Endodermal cell (in vitro differentiated cells): Measurements from ENCODE around the gene EED. TPM values are rescaled to one million over a fixed set of nuclear protein-coding genes. Genes with fewer than 3 reads are reported as not detected.
A peak's percentile ranks its signal among the peaks of the same experiment; 100 is the strongest.

Source experiments
- DNase-seq: peaks from one replicate; pipeline ENCODE4 v3.0.0-alpha.2; 2017
- H3K27ac ChIP-seq: 2 replicates; pipeline ENCODE4 v1.5.1; 2013; ENCODE audit warnings: mild to moderate bottlenecking, low read depth, low read length, moderate library complexity
- H3K27me3 ChIP-seq: 2 replicates; pipeline ENCODE4 v1.6.1; 2013; ENCODE audit warnings: mild to moderate bottlenecking, low read length, moderate library complexity; ENCODE audit not compliant: insufficient read depth, control insufficient read depth, poor library complexity, severe bottlenecking
- H3K36me3 ChIP-seq: 2 replicates; pipeline ENCODE4 v1.7.0; 2013; ENCODE audit warnings: mild to moderate bottlenecking, low read length, moderate library complexity; ENCODE audit not compliant: control insufficient read depth, insufficient read depth
- H3K4me1 ChIP-seq: one replicate; pipeline ENCODE4 v1.7.0; 2013; ENCODE audit warnings: low read length; ENCODE audit not compliant: control insufficient read depth, insufficient read depth
- H3K4me3 ChIP-seq: 2 replicates; pipeline ENCODE4 v1.5.1; 2013; ENCODE audit warnings: mild to moderate bottlenecking, low read length, moderate library complexity
- H3K9ac ChIP-seq: 2 replicates; pipeline ENCODE4 v1.6.1; 2013; ENCODE audit warnings: mild to moderate bottlenecking, low read length, moderate library complexity; ENCODE audit not compliant: poor library complexity, severe bottlenecking; ENCODE audit errors: extremely low read depth
- H3K9me3 ChIP-seq: 2 replicates; pipeline ENCODE4 v1.6.1; 2013; ENCODE audit warnings: mild to moderate bottlenecking, low read length, moderate library complexity; ENCODE audit not compliant: control insufficient read depth
- H3K27ac Mint-ChIP-seq: 2 replicates; pipeline ENCODE4 v1.8.0; 2020; ENCODE audit warnings: mixed read lengths
- H3K27me3 Mint-ChIP-seq: 2 replicates; pipeline ENCODE4 v1.8.0; 2021; ENCODE audit warnings: mild to moderate bottlenecking, mixed read lengths; ENCODE audit not compliant: insufficient read depth
- H3K36me3 Mint-ChIP-seq: 2 replicates; pipeline ENCODE4 v1.8.0; 2020; ENCODE audit warnings: low read depth, mixed read lengths
- H3K4me1 Mint-ChIP-seq: 2 replicates; pipeline ENCODE4 v1.8.0; 2020; ENCODE audit warnings: mixed read lengths
- H3K4me3 Mint-ChIP-seq: 2 replicates; pipeline ENCODE4 v1.8.0; 2020; ENCODE audit warnings: mild to moderate bottlenecking, moderate library complexity, mixed read lengths
- H3K9me3 Mint-ChIP-seq: 2 replicates; pipeline ENCODE4 v1.8.0; 2020; ENCODE audit warnings: mild to moderate bottlenecking, mixed read lengths
- WGBS, 2 experiments: methylation state at CpG; one replicate each; pipeline versions ENCODE4 v1.1.5 to v1.1.7; 2013; ENCODE audit warnings: missing lambda C conversion rate in 2 of 2, mixed read lengths in 1 of 2; ENCODE audit not compliant: insufficient coverage in 1 of 2, insufficient read length in 1 of 2; 5-methylcytosine and 5-hydroxymethylcytosine counted together
- total RNA-seq, 2 donors: library from RNA; stranded (reverse); fragmentation: NEBNext Ultra II Directional in 1 of 2; extraction: Animal tissue kit (Norgen Biotek cat#: 25700) in 1 of 2; gene quantifications; 2 replicates in 1 of 2; 3 replicates in 1 of 2; pipeline ENCODE4 v1.2.1, GENCODE V29; 2021
- TF ChIP-seq, protein P1 (sequence below): fragments of 200-600 bp; sonication (generic); conservative IDR thresholded peaks from 2 replicates; pipeline ENCODE4 v1.5.0; 2021; ENCODE audit warnings: antibody characterized with exemption, mild to moderate bottlenecking

Gene EED
- total RNA-seq, 2 donors from 2014 or later: 29.2 to 39.2 TPM

DNA sequence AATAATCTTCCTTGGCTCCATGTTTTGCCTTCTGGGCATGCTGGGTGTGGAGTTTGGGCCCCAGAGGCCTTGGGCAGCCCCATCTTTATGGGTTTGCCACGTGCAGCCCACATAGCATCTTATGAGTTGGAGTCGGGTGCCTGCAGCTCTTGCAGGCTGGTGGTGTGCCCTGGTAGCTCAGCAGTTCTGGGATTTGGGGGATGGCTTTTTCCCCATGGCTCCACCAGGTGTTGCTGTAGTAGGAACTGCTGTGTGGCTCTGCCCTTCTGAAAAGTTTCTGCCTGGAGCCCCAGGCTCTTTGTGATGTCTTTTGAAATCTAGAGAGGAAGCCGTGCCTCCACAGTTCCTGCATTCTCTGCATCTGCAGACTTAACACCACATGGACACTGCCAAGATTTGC is 16.8 kb downstream of the EED start:
- Mint-ChIP-seq H3K4me3 (no peak overlapping the region), H3K27me3 (no peaks in the 10 kb centered on the region), H3K36me3 (peaks cover 53% of the 10 kb centered on the region), H3K9me3 (peaks cover 2% of the 10 kb centered on the region), H3K4me1 (peaks cover 2% of the 10 kb centered on the region), H3K27ac (no peak overlapping the region)
- WGBS, 2 experiments: 96 to 100% methylated on average over 2 to 3 of the region's 3 CpGs
- H3K27me3 ChIP-seq: no peaks in the 10 kb centered on the region
- H3K9ac ChIP-seq: no peak overlapping the region
- TF ChIP-seq, protein P1, sequence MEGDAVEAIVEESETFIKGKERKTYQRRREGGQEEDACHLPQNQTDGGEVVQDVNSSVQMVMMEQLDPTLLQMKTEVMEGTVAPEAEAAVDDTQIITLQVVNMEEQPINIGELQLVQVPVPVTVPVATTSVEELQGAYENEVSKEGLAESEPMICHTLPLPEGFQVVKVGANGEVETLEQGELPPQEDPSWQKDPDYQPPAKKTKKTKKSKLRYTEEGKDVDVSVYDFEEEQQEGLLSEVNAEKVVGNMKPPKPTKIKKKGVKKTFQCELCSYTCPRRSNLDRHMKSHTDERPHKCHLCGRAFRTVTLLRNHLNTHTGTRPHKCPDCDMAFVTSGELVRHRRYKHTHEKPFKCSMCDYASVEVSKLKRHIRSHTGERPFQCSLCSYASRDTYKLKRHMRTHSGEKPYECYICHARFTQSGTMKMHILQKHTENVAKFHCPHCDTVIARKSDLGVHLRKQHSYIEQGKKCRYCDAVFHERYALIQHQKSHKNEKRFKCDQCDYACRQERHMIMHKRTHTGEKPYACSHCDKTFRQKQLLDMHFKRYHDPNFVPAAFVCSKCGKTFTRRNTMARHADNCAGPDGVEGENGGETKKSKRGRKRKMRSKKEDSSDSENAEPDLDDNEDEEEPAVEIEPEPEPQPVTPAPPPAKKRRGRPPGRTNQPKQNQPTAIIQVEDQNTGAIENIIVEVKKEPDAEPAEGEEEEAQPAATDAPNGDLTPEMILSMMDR: peak; percentile 41
- no peak overlapping the region for H3K27ac ChIP-seq
- DNase-seq: peak; percentile 47
- H3K4me1 ChIP-seq: no peaks in the 10 kb centered on the region
- H3K36me3 ChIP-seq: peaks cover 67% of the 10 kb centered on the region
- H3K4me3 ChIP-seq: no peak overlapping the region
- H3K9me3 ChIP-seq: peaks cover 9% of the 10 kb centered on the region

DNA sequence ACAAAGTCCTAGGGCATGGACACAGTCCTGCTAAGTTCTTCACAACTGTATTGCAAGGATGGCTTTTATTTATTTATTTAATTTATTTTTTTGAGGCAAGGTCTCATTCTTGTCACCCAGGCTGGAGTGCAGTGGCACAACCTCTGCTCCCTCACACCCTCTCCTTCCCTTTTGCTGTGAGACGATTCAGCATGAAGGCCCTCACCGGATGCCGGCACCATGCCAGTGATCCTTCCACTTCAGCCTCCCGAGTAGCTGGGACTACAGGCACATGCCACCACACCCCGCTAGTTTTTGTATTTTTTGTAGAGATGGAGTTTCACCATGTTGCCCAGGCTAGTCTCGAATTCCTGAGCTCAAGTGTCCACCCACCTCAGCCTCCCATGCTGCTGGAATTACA is 17.8 kb downstream of the EED start:
- H3K27me3 Mint-ChIP-seq: no peaks in the 10 kb centered on the region

DNA sequence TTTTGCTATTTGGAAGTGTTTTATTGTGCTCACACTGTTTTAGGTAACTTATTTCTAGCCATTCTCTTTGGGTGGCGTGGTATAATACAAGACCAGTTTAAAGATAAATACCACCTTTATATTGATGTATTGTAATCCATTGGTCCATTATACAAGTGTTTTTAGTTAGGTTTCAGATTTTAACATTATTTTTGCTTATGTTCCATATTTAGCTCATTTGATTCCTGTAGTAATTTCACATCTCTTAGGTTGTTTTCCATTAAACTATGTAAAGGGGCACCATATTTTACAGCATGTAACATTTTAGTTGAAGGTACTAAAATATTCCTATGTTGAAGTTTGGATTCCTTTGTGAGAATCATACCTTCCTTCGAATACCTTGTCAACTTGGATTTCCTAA is 20.1 kb downstream of the EED start:
- H3K9me3 Mint-ChIP-seq: peaks cover 2% of the 10 kb centered on the region
- Histone ChIP-seq H3K9ac (no peak overlapping the region), H3K4me3 (no peak overlapping the region), H3K4me1 (no peaks in the 10 kb centered on the region), H3K27me3 (no peaks in the 10 kb centered on the region), H3K9me3 (peaks cover 9% of the 10 kb centered on the region), H3K27ac (no peak overlapping the region), H3K36me3 (peaks cover 67% of the 10 kb centered on the region)
- H3K4me1 Mint-ChIP-seq: peaks cover 2% of the 10 kb centered on the region
- no peak for DNase-seq
- TF ChIP-seq, protein P1: no peak
- 96 to 100% methylated on average over 1 of the region's 2 CpGs for WGBS, 2 experiments
- no peaks in the 10 kb centered on the region for H3K27me3 Mint-ChIP-seq
- peaks cover 46% of the 10 kb centered on the region for H3K36me3 Mint-ChIP-seq
- no peak overlapping the region for H3K4me3 Mint-ChIP-seq
- no peak overlapping the region for H3K27ac Mint-ChIP-seq

More for the DNA sequence above, 17.8 kb downstream of the EED start:
- Histone ChIP-seq H3K4me3 (no peak overlapping the region), H3K36me3 (peaks cover 61% of the 10 kb centered on the region), H3K9ac (no peak overlapping the region), H3K27ac (no peak overlapping the region), H3K9me3 (peaks cover 9% of the 10 kb centered on the region), H3K27me3 (no peaks in the 10 kb centered on the region), H3K4me1 (no peaks in the 10 kb centered on the region)
- Mint-ChIP-seq H3K9me3 (peaks cover 2% of the 10 kb centered on the region), H3K36me3 (peaks cover 45% of the 10 kb centered on the region), H3K4me3 (no peak overlapping the region), H3K27ac (no peak overlapping the region), H3K4me1 (peaks cover 2% of the 10 kb centered on the region)
- 92 to 95% methylated on average over 2 to 6 of the region's 6 CpGs for WGBS, 2 experiments
- no peak for DNase-seq
- TF ChIP-seq, protein P1: no peak
